ENCODE results near the gene ELAVL3.
A peak's percentile ranks its signal among the peaks of the same experiment; 100 is the strongest.
"Not testable (repeated sequence)": the region's sequence is repeated elsewhere in the genome, so short reads cannot be mapped to it uniquely, and the experiment has no call there.

ELAVL3 gene

DNA sequence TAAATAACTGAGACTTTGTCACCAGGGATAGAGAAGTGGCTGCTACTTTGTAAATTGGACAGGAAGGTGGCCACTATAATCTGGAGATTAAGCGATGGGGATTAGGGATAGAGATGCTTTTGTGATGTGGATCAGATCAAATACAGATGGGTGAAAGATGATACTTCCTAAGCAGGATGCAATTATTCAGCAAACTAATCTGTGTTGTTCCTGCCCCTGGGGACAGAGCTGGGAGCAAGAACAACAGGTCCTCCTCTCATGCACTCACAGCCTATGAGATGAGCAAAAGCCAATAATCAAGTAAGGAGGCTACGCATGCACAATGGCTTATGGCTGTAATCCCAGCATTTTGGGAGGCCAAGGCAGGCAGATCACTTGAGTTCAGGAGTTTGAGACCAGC, 66.3 kb downstream of the ELAVL3 start:
- TF ChIP-seq, protein P1, sequence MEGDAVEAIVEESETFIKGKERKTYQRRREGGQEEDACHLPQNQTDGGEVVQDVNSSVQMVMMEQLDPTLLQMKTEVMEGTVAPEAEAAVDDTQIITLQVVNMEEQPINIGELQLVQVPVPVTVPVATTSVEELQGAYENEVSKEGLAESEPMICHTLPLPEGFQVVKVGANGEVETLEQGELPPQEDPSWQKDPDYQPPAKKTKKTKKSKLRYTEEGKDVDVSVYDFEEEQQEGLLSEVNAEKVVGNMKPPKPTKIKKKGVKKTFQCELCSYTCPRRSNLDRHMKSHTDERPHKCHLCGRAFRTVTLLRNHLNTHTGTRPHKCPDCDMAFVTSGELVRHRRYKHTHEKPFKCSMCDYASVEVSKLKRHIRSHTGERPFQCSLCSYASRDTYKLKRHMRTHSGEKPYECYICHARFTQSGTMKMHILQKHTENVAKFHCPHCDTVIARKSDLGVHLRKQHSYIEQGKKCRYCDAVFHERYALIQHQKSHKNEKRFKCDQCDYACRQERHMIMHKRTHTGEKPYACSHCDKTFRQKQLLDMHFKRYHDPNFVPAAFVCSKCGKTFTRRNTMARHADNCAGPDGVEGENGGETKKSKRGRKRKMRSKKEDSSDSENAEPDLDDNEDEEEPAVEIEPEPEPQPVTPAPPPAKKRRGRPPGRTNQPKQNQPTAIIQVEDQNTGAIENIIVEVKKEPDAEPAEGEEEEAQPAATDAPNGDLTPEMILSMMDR (IDR thresholded peaks at IDR 0.05; ENCODE audit: insufficient read depth, low read depth, low read length, missing control alignments) = no peak
- DNase-seq (ENCODE audit: low read depth) = no peak
- no peak overlapping the region for H3K4me3 ChIP-seq (ENCODE audit: low read depth, low read length)

DNA sequence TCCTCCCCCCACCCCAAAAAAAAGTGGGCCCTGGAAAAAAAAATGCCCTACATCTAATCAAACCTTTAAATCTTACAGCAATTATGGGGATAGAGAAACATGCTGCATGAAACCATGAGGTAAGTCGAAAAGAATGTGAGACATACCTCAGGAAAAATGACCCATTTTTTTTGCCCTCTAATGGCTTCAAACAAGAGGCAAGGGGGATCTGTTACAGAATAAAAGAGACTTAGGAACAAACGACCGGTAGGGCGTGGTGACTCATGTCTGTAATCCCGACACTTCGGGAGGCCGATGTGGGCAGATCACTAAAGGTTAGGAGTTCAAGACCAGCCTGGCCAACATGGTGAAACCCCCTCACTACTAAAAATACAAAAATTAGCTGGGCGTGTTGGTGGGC, 70.2 kb downstream of the ELAVL3 start:
- no peak overlapping the region for H3K4me3 ChIP-seq (ENCODE audit: low read depth, low read length)
- no peak for DNase-seq (ENCODE audit: low read depth)
- TF ChIP-seq, protein P1 (IDR thresholded peaks at IDR 0.05; ENCODE audit: insufficient read depth, low read depth, low read length, missing control alignments) = no peak

DNA sequence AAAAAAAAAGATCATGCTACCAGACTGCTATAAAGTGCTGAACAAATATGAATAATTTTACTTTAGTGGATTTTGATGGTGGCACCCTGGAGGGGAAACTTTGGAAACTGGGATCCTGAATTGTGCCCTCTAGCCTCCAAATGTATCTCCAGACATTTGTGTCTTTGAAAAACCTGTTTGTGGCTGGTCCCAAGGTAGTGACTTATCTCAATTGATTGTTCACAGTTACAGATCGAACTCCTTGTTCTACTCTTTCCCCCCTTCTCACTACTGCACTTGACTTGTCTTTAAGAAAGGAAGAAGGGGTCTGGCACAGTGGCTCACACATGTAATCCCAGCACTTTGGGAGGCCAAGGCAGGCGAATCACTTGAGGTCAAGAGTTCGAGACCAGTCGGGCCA, 72.3 kb downstream of the ELAVL3 start:
- TF ChIP-seq, protein P1 (IDR thresholded peaks at IDR 0.05; ENCODE audit: insufficient read depth, low read depth, low read length, missing control alignments) = no peak
- no peak overlapping the region for H3K4me3 ChIP-seq (ENCODE audit: low read depth, low read length)
- no peak for DNase-seq (ENCODE audit: low read depth)

DNA sequence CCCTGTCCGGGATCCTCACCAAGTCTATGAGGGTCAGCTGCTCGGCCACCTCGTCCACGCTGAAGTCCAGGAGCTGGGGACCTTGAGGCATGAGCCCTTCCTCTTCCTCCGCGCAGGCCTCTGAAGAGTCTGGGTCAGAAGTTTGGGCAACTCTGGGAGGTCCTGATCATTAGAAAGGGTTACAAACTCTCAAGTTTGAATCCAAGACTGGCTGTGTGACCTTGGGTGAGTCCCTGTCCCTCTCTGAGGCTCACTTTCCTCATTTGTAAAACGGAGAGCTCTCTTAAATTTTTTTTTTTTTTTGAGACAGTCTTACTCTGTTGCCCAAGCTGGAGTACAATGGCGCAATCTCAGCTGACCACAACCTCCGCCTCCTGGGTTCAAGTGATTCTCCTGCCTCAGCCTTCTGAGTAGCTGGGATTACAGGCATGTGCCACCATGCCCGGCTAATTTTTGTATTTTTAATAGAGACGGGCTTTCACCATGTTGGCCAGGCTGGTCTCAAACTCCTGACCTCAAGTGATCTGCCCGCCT, 74.1 kb downstream of the ELAVL3 start:
- not testable (repeated sequence) for DNase-seq (ENCODE audit: low read depth); H3K4me3 ChIP-seq (ENCODE audit: low read depth, low read length)

DNA sequence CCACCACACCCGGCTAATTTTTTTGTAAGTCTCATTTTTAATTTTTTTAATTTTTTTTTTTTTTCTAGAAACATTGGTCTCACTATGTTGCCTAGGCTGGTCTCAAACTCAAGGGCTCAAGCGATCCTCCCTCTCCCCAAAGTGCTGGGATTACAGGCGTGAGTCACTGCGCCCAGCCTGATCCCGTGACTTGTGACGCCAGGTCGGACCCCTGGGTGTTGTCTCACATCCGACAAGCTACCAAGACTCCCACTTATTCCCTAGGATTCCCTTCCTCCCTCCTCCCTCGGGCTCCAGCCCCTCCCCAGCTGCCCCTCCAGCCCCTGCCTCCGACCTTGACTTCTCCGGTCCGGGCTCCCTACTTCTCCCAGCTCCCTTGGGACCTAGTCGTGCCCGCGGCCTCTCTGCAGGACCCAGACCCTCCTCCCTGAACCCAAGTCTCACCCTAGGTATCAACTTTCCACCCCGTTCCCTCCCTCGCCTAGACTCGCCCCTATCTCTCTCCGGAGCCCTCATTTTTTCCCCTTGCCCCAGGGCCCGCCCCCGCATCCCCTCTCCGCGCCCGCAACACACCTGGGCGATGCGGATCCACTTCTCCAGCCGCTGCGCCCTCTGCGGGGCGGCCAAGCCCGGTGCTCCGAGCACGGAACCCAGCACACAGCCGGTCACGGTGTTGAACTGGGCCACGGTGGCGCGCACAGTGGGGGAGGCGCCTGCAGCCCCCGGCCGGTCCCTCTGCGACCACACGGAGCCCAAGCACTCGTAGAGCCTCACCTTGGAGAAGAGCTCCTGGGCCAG, 74.8 kb downstream of the ELAVL3 start:
- DNase-seq (ENCODE audit: low read depth) = peak; percentile 18
- TF ChIP-seq, protein P1 (IDR thresholded peaks at IDR 0.05; ENCODE audit: insufficient read depth, low read depth, low read length, missing control alignments) = peak; percentile 28
- no peak overlapping the region for H3K4me3 ChIP-seq (ENCODE audit: low read depth, low read length)

DNA sequence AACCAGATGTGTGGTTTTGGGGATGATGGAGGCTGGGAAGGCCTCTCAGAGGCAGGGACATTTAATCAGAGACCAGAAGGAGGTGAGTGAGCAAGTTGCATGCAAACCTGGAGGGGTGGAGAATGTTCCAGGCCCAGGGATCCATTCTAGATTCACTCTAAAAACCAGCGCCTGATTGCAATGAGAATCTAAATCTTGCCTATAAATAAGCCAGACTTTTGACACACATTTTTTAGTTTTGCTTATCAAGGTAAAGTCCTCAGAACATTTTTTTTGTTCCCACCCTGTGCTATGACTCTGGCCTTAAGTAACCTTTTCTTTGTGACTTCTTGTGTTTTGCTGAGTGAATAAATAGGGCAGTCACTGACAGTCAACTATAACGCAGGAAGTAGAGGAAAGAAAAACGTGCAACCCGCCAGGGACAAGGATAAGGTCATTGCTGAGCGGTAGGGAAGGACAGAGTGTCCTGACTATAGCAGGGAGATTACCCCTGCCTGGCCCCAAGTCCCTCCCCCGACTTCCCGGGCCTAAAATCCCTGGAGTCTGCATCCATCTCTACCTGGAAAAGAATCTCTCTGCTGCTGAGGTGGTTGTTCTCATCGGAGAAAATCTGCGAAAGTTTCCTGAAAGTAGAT, 76.1 kb downstream of the ELAVL3 start:
- H3K4me3 ChIP-seq (ENCODE audit: low read depth, low read length) = no peak overlapping the region
- TF ChIP-seq, protein P1 (IDR thresholded peaks at IDR 0.05; ENCODE audit: insufficient read depth, low read depth, low read length, missing control alignments) = no peak
- no peak for DNase-seq (ENCODE audit: low read depth)

DNA sequence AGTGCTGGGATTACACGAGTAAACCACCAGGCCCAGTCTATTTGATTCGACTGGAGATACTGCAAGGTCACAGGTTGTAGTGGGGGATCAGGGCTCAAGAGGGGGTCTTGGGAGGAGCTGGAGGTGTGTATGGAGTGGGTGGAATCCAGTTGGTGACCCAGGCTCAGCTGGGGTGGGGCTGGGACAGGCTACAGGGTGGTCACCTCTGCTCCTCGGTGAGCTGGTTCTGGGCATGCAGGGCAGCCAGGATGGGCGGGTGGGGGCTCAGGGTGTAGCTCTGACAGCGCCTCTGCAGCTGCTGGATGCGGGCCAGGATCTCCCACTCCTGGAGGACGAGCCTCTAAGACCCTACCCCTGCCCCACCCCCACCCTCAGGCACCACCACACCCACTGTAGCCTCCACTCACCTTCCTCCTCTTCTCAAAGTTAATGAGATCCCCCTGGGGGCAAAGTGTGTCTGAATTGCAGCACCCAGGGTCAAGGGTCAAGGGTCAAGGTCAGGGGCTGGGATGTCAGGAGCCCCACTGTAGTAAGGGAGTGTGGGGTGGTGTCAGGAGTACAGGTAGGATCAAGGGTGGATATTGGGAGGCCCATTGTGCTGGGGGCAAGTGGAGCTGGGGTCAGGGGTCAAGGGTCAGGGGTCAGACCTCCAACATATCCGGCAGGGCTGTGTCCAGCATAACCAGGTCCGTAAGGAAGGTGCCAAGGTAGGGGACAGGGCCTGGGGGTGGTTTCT, 78.9 kb downstream of the ELAVL3 start:
- H3K4me3 ChIP-seq (ENCODE audit: low read depth, low read length) = no peak overlapping the region
- TF ChIP-seq, protein P1 (IDR thresholded peaks at IDR 0.05; ENCODE audit: insufficient read depth, low read depth, low read length, missing control alignments) = no peak
- no peak for DNase-seq (ENCODE audit: low read depth)
